GM19099 (cell line): ENCODE results near the gene OSBPL10.

Experiments
- POLR2A ChIP-seq: IDR thresholded peaks from 3 replicates; pipeline ENCODE4 v1.6.1; 2011; ENCODE audit warnings: low read depth; ENCODE audit not compliant: insufficient read length; ENCODE audit errors: extremely low read depth

Gene OSBPL10, protein sequence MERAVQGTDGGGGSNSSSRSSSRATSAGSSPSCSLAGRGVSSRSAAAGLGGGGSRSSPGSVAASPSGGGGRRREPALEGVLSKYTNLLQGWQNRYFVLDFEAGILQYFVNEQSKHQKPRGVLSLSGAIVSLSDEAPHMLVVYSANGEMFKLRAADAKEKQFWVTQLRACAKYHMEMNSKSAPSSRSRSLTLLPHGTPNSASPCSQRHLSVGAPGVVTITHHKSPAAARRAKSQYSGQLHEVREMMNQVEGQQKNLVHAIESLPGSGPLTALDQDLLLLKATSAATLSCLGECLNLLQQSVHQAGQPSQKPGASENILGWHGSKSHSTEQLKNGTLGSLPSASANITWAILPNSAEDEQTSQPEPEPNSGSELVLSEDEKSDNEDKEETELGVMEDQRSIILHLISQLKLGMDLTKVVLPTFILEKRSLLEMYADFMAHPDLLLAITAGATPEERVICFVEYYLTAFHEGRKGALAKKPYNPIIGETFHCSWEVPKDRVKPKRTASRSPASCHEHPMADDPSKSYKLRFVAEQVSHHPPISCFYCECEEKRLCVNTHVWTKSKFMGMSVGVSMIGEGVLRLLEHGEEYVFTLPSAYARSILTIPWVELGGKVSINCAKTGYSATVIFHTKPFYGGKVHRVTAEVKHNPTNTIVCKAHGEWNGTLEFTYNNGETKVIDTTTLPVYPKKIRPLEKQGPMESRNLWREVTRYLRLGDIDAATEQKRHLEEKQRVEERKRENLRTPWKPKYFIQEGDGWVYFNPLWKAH

DNA sequence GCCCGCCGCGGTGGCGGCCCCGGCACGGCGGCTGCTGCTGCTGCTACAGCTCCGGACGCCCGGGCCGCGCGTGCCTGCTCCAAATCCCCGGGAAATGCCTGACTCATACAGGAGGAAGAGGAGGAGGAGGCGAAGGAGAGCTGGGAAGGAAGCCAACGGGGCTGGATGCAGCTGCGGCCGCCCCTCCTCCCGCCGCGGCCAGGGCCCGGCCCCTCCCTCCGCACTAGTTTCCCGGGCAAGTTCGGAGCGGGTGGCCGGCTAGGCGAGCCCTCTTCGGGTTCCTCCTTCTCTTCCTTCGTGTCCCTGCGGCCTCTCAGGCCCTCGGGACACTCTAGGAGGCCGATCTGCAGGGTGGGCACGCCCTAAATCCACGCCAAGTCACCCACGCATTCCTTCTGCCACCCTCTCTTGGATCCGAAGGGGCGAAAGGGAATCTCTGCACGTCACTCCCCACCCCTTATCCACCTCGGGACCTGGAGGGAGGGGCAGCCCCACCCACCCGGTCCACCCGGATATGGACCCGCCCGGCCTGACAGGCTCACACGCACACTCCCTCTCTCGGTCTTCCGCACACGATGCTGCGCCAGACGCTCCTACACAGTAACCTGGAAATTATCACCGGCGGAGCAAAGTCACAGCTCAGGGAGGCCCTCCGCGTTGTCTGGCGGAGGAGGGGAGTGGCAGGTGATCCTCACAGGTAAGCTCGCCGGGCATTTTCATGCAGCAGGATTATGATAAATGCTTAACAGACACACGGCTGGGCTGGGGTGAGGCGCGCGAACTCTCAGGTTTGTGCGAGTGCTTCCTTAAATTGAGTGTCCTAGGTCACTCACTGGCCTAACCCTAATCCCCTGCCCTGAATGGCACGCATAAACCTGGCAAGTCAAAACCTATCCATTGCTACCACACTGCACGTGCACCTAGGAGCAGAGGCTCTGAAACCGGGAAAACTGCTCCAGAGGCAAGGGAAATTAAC is at the start of gene OSBPL10, which contains the start of gene ZNF860:
Gene OSBPL10 (minus strand): TSS at position 57 of the 976 bp plus-strand sequence. CDS start 83 bp downstream, outside the sequence.
Gene ZNF860 (plus strand): TSS at position 545 of the 976 bp plus-strand sequence. CDS start 7,330 bp downstream, outside the sequence.
- no peak for TF ChIP-seq POLR2A

GRCh38 chr3:32026593-32026992 is 45.5 kb upstream of the OSBPL10 start:
- no peak for TF ChIP-seq POLR2A

GRCh38 chr3:32022947-32023346 is 41.9 kb upstream of the OSBPL10 start:
- no peak for TF ChIP-seq POLR2A

DNA sequence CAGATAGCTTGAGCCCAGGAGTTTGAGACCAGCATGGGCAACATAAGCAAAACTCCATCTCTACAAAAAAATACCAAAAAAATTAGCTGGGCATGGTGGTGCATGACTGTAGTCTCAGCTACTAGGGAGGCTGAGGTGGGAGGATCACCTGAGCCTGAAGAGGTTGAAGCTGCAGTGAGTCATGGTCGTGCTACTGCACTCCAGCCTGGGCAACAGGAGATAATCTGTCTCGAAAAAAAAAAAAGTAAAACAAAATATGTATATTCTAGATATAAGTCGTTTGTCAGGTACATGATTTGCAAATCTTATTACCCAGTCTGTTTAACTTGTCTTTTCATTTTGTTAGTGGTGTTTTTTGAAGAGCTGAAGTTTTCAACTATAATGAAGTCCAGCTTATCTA is 40.7 kb upstream of the OSBPL10 start:
- TF ChIP-seq POLR2A: no peak

GRCh38 chr3:32021155-32021554 is 40.1 kb upstream of the OSBPL10 start:
- no peak for TF ChIP-seq POLR2A

- no peak for TF ChIP-seq POLR2A
Observed at GRCh38 chr3:32018757-32019564, 37.9 kb upstream of the OSBPL10 start.

- no peak for TF ChIP-seq POLR2A
Observed at GRCh38 chr3:32017286-32017685, 36.2 kb upstream of the OSBPL10 start.

- no peak for TF ChIP-seq POLR2A
Observed at GRCh38 chr3:32009957-32010356, 28.9 kb upstream of the OSBPL10 start.

GRCh38 chr3:32009101-32009500 is 28.0 kb upstream of the OSBPL10 start:
- no peak for TF ChIP-seq POLR2A

- TF ChIP-seq POLR2A: no peak
Observed at GRCh38 chr3:32004113-32004765, 23.2 kb upstream of the OSBPL10 start.

GRCh38 chr3:32003380-32003779 is 22.3 kb upstream of the OSBPL10 start:
- TF ChIP-seq POLR2A: no peak

DNA sequence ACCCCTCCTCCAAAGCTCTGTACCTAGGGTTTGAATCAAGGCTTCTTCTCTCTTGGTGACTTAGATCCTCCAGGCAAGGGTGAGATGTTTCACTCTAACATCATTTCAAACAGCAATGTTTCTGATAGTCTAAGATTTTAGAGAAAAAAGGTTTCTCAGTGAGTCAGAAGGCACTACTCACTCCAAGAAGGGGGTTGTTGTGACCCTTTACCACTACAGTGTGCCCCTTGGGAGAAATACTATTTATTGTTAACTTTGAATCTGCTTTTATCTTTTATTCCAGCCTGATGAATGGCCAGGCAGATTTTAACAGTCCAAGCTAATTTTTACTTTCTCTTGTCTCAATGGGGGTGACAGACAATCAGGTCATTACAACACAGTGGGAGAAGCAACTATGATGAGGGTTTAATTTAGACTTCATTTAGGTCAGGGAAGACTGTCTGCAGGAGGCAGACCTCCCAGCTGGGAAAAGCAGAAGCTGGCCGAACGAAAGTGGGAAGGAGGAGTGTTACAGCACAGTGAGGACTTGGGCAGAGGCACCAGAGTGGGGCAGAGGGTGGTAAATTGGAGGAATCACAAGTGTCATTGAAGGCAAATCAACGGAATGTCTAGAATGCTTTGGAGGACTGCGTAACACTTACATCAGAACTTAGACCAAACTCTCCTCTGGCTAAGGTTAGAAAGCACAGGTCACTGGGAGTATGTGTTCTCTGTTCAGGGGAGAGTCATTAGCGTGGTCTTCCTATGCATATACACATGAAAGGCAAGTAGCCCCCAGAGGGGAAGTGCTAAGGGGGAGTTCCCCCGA is 21.7 kb upstream of the OSBPL10 start:
- TF ChIP-seq POLR2A: no peak

DNA sequence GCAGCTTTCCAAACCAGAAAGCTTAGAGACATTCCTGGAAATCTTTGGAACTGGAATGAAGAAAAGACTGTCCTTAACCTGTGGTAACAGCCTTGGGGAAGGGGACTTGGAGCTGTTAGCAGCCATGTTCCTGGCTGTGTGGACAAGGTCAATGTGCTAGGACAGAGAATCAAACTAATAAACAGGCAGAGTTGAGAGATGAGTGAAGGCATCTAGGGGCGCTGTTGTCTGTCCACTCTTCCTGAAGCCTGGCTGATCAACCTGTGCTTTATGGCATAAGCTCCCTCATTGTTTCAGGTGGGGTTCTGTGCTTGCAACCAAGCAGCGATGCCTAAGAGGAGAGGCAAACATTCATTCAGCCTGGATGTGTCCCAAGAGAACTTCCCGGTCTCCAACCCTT is 19.8 kb upstream of the OSBPL10 start:
- no peak for TF ChIP-seq POLR2A
